Right ventricle myocardium superior (tissue), 1 donor: ENCODE results near the gene CALHM2. TPM values are rescaled to one million over a fixed set of nuclear protein-coding genes. Genes with fewer than 3 reads are reported as not detected.
"Not testable (repeated sequence)": the region's sequence is repeated elsewhere in the genome, so short reads cannot be mapped to it uniquely, and the experiment has no call there.

Experiments used
- ATAC-seq: fragments of 200-7000 bp; cut with Tn5 transposase; one replicate; pipeline ENCODE4 v1.9.1; 2020; ENCODE audit warnings: mild to moderate bottlenecking; ENCODE audit not compliant: poor library complexity
- DNase-seq: peaks from one replicate; pipeline ENCODE4 v3.0.0-alpha.2; 2020
- intact Hi-C: fragments of 100-400 bp; cut with DNase I; formaldehyde crosslinking; loops from one replicate; pipeline ENCODE4 v1.11.2; 2022
- long read RNA-seq: library from polyadenylated mRNA; unstranded; transcript quantifications from one replicate; pipeline ENCODE4 v2.0.0, GENCODE V29; 2021
- total RNA-seq: library from RNA; stranded (reverse); fragmentation: NEBNext Ultra II Directional; extraction: Animal tissue kit (Norgen Biotek cat#: 25700); gene quantifications from one replicate; pipeline ENCODE4 v1.2.1, GENCODE V29; 2021
- donor health status: DM: no; HTN: yes; CAD: no; lungs with severe emphysema.

CALHM2 gene, protein sequence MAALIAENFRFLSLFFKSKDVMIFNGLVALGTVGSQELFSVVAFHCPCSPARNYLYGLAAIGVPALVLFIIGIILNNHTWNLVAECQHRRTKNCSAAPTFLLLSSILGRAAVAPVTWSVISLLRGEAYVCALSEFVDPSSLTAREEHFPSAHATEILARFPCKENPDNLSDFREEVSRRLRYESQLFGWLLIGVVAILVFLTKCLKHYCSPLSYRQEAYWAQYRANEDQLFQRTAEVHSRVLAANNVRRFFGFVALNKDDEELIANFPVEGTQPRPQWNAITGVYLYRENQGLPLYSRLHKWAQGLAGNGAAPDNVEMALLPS
- total RNA-seq, result 11.6 TPM
- long read RNA-seq, transcript CALHM2-201 (4 exons, 1,859 nt), result major isoform, 7 of 35 reads
- long read RNA-seq, partial matches to known transcripts, result 8 of 35 reads
- long read RNA-seq, other reads (novel, unspliced or antisense), result 16 of 35 reads

DNA sequence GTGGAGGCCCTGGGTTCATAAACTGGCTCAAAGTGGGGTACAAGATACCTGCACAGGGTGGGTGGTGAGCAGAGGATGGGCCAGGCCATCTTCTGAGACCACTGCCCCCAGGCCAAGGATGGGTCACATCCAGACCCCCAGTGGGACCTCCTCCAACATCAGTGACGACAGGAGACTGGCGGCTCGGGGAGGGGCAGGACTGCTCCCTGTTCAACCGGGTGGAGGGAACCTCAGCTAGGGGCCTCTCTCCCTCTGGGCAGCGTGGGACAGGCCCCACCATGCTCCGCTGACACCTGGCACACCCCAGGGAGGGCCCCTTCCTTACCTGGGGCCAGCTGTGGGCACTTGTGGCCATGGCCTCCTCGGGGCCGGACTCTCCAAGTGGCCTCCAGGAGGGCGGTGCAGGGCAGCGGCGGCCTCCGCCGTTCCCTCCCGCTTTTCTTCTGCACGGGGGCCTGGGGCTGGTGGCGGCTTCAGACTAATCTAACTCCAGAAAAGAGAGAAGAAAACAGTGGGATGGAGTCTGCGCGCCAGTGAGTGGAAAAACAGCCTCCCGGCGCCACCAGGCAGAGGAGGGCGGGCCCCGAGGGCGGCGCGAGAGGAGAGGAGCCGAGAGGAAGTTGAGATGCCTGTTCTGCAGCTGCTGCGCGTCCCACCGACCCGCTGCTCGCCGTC is at the start of gene CALHM2:
CALHM2 (minus strand) TSS at position 540 of the 675 bp plus-strand sequence. CDS start 2,429 bp downstream, outside the sequence.
- intact Hi-C loops, result no loop called here
- peak; percentile 79 for ATAC-seq

DNA sequence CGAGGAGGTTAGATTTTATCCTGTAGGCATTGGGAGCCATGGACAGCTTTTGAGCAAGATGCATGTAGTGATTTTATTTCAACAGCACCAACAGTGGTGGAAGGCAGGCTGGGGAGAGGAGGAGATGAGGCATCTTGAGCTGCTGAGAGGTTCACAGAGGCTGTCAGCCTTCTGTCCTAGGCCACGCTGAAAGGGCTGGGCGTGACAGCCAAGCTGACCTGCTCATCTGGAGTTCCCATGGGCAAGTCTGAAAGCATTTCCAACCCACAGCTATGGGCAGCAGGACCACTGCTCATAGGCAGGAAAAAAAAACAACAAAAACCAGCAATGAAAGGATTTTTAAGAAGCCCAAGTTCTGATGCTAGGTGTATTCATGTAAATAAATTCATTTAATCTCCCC is 49.0 kb upstream of the CALHM2 start:
- ATAC-seq (no peak), DNase-seq (no peak)
- intact Hi-C loops, result no loop called here

More for the DNA sequence above, at the start of gene CALHM2:
- DNase-seq, result peak; percentile 86

DNA sequence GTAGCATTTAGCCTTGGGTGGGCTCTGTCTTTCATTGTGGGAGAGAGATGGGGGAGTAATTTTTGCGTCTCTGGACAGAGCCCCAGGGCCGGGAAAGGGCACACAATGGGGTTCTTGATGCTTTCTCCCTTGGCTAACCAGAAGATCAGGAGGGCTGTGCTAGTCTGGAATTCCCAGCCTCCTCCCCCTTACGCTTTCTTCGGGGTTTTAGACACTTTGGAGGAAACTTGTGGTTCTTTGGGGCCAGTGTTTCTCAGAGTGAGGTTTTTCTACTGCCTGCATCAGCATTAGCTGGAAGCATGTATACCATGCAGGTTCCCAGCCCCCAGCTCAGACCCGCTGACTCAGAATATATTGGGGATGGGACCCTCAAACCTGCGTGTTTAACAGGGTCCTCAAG is 48.3 kb upstream of the CALHM2 start:
- intact Hi-C loops, result no loop called here
- no peak for ATAC-seq
- no peak for DNase-seq

DNA sequence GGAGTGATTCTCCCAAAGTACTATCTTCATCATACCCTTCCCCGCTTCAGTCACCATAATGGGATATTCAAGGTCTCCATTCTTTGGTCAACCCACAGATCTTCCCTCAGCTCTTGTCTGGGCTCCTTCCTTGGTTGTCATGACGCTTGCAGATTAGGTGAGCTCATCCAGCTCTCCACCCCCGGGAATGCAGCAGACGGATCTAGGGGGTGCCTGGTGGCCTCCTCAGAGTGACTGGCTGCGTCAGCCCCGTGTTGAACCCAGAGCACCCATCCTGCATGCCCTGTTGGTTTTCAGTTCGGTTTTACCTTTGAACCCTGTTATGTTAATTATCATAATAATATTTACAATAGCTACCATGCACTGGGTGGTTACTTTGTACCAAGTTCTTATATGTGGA is 47.7 kb upstream of the CALHM2 start:
- DNase-seq (no peak), ATAC-seq (no peak)
- intact Hi-C loops, result no loop called here

DNA sequence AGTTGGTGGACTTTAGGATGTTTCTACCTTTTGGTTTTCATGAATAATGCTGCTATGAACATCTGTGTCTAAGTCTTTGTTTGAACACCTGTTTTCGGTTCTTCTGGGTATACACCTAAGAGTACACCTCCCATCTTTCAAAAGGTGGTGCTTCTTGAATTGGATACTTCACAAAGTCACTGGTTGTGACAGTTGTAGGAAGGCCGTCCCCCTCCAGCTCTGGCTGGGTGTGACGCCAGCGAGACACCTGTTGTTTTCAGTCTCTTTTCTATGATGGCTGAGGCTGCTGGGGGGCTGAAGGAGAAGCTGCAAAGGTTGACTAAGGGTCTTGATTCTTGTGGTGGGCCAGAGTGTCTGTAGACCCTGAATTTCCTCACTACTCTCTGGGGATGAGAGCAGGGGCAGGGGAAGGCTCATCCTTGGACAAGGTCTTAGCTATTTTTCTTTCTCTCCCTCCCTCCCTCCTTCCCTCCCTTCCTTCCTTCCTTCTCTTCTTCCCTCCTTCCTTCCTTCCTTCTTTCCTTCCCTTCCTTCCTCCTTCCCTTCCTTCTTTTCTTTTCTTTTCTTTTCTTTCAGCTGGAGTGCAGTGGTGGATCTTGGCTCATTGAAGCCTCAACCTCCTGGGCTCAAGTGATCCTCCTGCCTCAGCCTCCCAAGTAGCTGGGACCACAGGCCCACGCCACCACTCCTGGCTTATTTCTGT is 46.9 kb upstream of the CALHM2 start:
- ATAC-seq (no peak), DNase-seq (no peak)
- intact Hi-C loops, result no loop called here

DNA sequence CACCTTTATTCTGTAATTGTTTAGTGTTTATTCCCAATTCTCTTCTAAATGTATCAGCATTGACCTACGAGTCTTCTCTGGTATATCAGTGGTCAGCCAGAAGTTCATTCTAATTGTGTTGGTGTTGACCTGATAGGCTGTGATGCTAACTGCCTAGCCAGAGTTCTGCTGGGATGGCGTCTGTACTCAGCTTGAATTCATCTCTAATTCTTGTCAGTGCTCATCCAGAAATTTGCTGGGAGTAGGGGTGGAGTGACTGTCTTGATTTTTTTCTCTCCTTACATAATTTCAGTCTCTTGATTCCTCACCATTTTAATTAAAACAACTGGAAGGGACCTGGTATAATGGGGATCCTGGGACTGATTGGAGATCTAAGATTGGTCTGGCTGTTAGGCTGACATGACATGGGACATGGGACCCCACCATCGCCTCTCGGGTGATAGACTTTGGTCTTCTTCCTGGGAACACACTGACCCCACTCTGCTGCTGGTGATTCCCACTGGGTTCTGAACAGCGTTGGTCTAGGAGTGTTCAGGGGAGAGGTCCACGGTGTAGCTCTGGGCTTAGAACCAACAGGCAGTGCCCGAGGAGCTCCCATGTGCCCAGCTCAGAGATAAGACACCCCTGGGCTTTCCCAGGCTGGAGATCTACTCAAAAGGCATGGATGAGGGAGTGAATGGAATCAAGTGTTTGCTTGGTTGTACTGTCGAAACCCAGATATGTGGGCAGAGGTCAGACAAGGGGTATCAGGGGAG is 45.2 kb upstream of the CALHM2 start:
- ATAC-seq, result no peak
- intact Hi-C loops, result no loop called here
- DNase-seq, result no peak

DNA sequence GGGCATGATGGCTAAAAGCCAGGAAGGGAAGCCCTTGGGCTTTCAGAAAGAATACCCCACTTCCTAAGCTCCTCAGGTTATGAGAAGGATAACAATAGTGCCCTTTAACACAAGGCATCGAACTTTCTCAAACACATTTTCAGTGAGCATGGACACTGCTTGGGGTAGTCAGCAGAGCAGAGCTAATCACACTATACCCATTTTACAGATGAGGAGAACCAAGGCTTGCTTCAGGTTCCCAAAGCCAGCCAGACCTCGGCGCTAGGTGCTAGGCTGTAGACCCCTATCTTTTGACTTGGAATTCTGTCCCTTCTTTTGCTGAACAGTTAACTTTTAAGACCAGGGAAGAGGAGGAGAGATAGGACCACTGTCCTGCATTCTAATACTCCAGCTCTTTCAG is 43.2 kb upstream of the CALHM2 start:
- no peak for DNase-seq
- intact Hi-C loops, result no loop called here
- ATAC-seq, result no peak

DNA sequence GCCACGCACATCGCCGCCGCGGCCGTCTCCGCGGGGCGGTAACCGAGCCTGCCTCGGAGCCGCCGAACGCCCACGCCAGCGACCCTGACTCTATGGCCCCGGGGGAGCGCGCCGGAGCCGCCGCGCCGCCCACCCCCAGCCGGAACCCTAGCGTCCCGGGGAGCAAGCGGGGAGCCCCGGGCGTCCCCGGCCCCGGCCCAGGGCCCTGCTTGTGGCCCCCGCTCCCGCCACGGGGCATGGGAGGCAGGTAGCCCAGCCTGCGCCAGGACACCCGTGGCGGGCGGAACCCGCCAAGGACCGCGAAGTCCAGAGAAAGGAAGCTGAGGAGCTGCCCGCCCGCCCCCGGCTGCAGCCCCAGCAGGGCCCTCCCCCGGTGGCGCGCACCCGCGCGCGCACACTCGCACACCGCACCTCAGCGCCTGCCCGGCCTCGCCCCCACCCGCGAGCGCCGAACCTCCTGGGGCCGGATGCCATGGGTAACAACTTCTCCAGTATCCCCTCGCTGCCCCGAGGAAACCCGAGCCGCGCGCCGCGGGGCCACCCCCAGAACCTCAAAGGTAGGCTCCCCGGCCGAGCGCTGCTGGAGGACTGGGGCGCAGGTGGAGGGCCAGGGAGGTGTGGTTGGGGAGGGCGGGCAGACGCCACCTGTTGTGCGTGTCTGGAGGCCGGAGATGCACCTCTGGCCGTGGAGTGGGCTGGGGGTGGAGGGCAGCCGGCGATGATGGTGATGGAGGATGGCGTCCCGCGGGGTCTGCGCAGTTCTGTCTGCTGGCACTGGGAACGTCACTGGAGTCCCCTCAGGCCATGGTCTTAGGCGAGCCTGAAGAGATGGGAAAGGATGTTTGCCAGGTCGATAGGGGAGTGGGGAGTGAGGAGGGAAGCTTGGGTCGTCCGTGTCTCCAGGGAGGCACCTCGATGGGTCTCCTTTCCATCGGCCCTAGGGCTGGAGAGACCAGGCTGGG is 42.0 kb upstream of the CALHM2 start:
- DNase-seq, result no peak
- intact Hi-C loops, result no loop called here
- peak; percentile 10 for ATAC-seq

DNA sequence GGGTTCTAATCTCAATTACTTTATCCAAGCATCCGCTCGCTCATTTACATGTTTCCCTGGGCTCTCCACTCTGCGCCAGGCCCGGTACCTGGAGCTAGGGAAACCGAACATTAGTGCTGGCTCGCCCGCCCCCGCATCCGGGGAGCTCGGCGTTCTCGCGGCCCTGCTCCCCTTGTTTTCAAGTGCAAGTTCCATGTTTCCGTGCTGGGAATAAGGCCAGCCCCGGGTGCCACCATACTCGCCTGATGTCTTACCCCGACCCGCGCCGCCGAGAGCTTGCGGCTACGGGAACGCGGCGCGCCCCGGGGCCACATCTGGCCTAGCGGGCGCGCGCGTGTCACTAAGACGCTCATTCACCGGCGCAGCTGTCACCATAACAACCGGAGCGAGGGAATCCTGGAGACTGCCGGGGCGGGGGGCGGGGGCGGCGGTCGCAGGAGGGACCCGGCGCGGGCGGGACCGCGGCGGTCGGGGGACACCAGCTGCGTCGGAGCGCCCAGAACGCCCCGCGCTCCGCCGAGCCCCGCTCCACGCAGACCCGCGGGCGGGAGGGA is 41.3 kb upstream of the CALHM2 start, which contains the start of gene NEURL1:
NEURL1 (plus strand) TSS at position 344 of the 554 bp plus-strand sequence. CDS start 683 bp downstream, outside the sequence.
- intact Hi-C loops, result no loop called here
- no peak for DNase-seq
- ATAC-seq, result no peak

DNA sequence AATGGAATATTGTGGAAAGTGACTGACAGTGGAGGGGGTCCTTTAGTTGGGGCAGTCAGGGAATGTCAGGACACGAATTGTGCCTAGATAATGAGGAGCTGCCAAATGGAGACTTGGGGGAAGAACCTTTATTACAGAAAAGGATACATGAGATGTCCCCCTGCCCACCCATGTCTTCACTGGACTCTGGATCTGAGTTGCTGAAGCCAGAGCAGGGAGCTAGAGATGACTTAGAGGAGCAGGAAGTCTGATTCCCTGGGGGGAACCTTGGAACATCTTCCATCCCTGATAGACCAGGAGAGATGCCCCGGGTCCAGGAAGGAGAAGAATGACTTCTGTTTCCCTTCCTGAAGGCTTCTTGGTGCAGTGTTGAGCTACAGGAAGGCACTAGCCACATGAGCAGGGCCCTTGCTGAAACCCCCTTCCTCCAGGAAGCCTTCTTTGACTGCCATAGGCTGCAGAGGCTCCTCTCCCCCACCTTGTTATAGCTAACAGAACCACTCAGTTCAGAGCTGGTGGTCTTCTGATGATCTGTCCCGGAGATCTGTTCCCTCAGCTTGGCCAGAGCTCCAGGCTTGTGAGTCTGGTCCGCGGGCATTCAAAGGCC is 40.6 kb upstream of the CALHM2 start:
- ATAC-seq, result no peak
- DNase-seq, result no peak
- intact Hi-C loops, result no loop called here

DNA sequence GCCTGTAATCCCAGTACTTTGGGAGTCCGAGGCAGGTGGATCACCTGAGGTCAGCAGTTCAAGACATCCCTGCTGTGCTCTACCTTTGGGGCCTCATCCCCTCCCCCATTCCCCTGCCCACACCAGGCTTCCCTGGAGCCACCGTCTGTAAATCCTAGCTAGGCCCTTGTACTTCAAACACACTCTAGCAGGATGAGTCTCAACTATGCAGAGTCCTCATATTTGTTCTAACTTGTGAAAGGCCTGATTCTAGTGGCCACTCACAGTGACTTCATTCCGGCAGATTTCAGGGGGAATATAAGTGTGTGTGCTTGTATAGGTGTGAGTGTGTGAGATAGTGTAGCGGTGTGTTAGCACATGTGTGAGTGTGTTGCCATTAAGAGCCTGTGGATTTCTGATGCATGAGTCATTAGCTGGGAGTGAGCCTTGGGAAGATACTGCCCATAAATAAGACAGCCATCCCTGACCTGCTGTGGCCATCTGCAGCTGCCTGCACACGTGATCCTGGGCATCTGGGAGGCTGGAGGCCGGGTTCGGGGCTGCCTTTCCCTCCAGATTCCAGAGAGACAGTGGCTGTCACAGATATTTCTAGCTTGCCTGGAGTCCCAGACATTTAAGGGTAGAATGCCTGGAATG is 39.7 kb upstream of the CALHM2 start:
- no peak for DNase-seq
- intact Hi-C loops, result no loop called here
- ATAC-seq, result peak; percentile 30

DNA sequence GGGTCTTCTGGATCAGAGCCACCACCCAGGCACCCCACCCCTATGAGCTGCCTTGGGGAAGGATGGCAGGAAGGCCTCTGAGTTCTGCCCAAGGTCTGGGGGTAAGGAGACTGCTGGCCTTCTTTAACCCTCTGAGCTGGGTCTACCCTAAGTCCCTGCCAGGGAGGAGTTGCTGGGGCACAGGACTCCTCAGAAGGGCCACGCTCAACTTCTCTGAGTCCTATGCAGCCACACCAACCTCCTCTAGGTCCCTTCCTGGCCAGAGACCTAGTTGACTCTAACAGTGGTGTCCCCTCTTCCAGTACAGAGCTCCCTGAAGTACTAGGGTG is 38.8 kb upstream of the CALHM2 start:
- intact Hi-C loops, result no loop called here
- no peak for DNase-seq
- ATAC-seq, result no peak

DNA sequence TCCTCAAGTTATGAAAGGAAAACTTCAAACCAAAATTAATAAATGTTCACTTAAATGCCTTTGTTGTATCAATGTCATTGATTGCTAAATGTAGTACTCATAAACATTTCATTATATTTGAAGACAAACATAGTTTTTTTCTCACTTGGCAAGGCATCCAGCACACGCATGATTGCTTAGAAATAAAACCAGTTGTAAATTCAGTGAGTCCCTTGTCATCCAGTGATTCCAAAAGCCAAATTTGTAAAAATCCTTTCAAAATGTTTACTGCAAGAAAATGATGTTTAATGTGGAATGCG is 35.2 kb upstream of the CALHM2 start:
- intact Hi-C loops, result no loop called here
- no peak for DNase-seq
- ATAC-seq, result no peak

DNA sequence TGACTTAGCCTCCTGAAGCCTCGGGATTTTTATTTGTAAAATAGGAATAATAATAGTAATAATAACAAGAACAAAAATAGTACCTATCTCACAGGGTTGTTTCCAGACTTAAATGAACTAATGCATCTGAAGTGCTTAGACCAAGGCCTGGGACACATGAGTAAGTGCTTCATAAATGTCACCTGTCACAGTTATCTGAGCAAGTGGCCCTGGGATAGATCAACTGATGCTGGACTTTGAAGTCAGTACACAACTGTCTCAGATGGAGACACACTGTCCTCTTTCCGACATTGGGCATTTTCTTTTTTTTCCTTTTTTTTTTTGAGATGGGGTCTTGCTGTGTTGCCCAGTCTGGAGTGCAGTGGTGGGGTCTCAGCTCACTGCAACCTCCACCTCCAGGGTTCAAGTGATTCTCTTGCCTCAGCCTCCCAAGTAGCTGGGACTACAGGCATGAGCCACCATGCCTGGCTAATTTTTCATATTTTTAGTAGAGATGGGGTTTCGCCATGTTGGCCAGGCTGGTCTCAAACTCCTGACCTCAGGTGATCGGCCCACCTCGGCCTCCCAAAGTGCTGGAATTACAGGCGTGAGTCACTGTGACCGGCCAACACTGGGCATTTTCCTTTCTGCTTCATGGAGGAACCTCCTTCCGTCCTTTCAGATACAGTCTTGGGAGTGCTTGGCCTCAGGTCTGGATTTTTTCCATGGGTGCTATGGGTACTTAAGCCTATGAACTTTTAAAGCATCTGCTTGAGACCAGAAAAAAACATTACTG is 34.7 kb upstream of the CALHM2 start:
- intact Hi-C loops, ATAC-seq: not testable (repeated sequence)

DNA sequence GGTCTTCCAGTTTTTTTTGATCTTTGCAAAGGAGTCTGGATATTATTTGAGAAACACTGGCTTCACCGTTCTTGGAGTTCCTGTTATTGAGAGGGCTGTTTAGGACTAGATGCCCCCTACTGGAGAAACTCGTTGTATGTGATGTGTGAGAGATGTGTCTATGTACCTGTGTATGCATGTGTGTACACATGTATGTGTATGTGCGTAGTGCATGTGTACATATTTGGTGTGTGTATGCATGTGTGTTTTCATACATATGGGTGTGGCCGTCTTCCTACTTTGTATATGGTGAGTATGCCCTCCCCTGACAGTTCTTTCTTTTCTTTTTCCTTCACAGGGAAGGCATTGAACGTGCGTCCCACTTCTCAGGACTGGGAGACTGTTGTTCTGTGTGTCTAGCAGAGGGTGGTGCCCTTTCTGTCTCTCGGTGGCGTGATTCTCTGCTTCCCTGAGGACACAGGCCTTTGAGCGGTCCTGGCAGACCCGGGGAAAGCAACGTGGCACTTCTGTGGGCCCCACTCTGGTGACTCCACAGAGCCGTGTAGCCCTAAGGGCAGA is 29.9 kb upstream of the CALHM2 start:
- peak; percentile 69 for ATAC-seq
- no peak for DNase-seq
- intact Hi-C loops, result no loop called here

More for the DNA sequence above, 34.7 kb upstream of the CALHM2 start:
- DNase-seq, result not testable (repeated sequence)

DNA sequence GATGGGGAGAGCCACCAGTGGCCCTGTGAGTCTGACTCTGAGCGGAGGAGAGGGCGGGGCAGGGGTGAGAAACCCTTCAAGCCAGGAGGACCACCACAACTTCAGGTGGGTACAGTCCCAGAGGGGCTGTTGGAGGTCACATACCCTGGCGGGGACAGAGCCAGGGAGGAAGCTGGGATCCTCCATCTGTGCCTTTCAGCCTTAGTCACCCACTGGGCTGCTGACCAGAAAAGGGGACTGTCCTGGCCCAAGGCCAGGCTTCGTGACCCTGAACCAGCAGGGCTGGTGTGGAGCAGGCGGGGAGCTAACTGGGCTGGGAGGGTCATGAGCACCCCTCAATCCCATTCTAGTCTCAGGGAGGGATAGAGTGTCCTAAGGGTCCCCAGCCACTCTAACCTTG is 28.4 kb upstream of the CALHM2 start:
- ATAC-seq (no peak), DNase-seq (no peak)
- intact Hi-C loops, result no loop called here
